CD4-positive, alpha-beta T cell treated with Interleukin-15 for 4 hours (primary cell): ENCODE results near the gene NRP1.

Experiments used
- DNase-seq: peaks from one replicate; pipeline ENCODE4 v3.0.0-alpha.2; 2020; ENCODE audit warnings: low spot score

NRP1 gene

GRCh38 chr10:33290321-33291052 lies 44.0 kb downstream of the NRP1 start:
- DNase-seq, result no peak

- DNase-seq, result no peak
Measured at GRCh38 chr10:33289776-33290175, 44.7 kb downstream of the NRP1 start.

- DNase-seq, result no peak
Measured at GRCh38 chr10:33288127-33288526, 46.3 kb downstream of the NRP1 start.

- no peak for DNase-seq
Measured at GRCh38 chr10:33287112-33287511, 47.4 kb downstream of the NRP1 start.

GRCh38 chr10:33286157-33286934 lies 48.1 kb downstream of the NRP1 start:
- no peak for DNase-seq

- no peak for DNase-seq
Measured at GRCh38 chr10:33284945-33285344, 49.5 kb downstream of the NRP1 start.

GRCh38 chr10:33279811-33280602 lies 54.5 kb downstream of the NRP1 start:
- DNase-seq, result no peak

- no peak for DNase-seq
Measured at GRCh38 chr10:33279276-33279675, 55.2 kb downstream of the NRP1 start.

GRCh38 chr10:33278198-33278597 lies 56.3 kb downstream of the NRP1 start:
- no peak for DNase-seq

GRCh38 chr10:33277135-33277536 lies 57.3 kb downstream of the NRP1 start:
- no peak for DNase-seq

GRCh38 chr10:33276282-33276923 lies 58.1 kb downstream of the NRP1 start:
- no peak for DNase-seq

GRCh38 chr10:33274096-33274785 lies 60.2 kb downstream of the NRP1 start:
- no peak for DNase-seq

- no peak for DNase-seq
Measured at GRCh38 chr10:33273295-33274002, 61.0 kb downstream of the NRP1 start.

GRCh38 chr10:33272635-33273034 lies 61.8 kb downstream of the NRP1 start:
- DNase-seq, result no peak

- DNase-seq, result no peak
Measured at GRCh38 chr10:33271969-33272583, 62.4 kb downstream of the NRP1 start.

- DNase-seq, result no peak
Measured at GRCh38 chr10:33270971-33271370, 63.5 kb downstream of the NRP1 start.

GRCh38 chr10:33267708-33268107 lies 66.8 kb downstream of the NRP1 start:
- DNase-seq, result no peak

GRCh38 chr10:33265621-33266020 lies 68.8 kb downstream of the NRP1 start:
- no peak for DNase-seq

GRCh38 chr10:33263453-33263852 lies 71.0 kb downstream of the NRP1 start:
- DNase-seq, result no peak

- DNase-seq, result no peak
Measured at GRCh38 chr10:33262871-33263270, 71.6 kb downstream of the NRP1 start.
